ENCODE measurements around the gene CASKIN2. TPM values are rescaled to one million over a fixed set of nuclear protein-coding genes. Genes with fewer than 3 reads are reported as not detected.

Gene CASKIN2
- total RNA-seq, 2 experiments from 2014 or later: 1.0 TPM; not detected in 1

DNA sequence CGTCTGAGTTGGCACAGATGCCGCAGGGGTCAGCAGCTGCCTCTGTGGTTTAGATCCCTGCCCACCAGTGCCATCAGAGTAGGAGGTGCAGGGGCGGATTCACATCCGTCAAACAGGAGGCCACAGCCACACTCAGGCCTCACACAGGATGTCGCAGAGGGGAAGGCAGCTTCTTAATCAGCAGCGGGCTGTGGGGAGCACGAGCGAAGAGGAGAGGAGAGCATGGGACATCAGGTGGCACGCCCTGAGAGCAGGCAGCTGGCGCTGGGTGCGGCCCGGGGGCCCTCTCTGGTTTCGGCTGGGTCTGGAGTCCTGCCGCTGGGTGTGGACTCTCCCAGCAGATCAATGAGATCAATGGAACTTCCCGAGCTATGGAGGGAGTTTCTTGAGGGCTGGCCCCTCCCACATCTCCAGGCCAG, 19.8 kb upstream of the CASKIN2 start:
- H3K36me3 ChIP-seq (ENCODE audit: insufficient read depth, low read length): no peaks in the 10 kb centered on the region
- H3K4me2 ChIP-seq (ENCODE audit: low read length): no peak overlapping the region
- no TSS peak for BruUV-seq (replicated peaks)
- no peaks in the 10 kb centered on the region for H3K9me3 ChIP-seq (ENCODE audit: low read length)
- DNase-seq (ENCODE audit: low spot score): peak; percentile 48
- intact Hi-C loops (cut with micrococcal nuclease; ENCODE audit: unreplicated experiment): no loop called here
- POLR2A ChIA-PET: interaction anchor here (0.6 kb wide), 1 partner anchor 14 kb away, joined by 3 read pairs; no protein-coding TSS in a partner anchor
- H3K27ac ChIP-seq (ENCODE audit: low read depth, low read length, poor library complexity, severe bottlenecking): no peak overlapping the region
- CTCF ChIA-PET (ENCODE audit: unreplicated experiment): interaction anchor here (0.5 kb wide), 2 partner anchors 111 to 265 kb away, joined by 3 read pairs; no protein-coding TSS in a partner anchor
- no peaks in the 10 kb centered on the region for H3K79me2 ChIP-seq (ENCODE audit: insufficient read depth, low read depth, low read length)
- no peak overlapping the region for H2AFZ ChIP-seq (ENCODE audit: low read length)
- TF ChIP-seq, protein P1, sequence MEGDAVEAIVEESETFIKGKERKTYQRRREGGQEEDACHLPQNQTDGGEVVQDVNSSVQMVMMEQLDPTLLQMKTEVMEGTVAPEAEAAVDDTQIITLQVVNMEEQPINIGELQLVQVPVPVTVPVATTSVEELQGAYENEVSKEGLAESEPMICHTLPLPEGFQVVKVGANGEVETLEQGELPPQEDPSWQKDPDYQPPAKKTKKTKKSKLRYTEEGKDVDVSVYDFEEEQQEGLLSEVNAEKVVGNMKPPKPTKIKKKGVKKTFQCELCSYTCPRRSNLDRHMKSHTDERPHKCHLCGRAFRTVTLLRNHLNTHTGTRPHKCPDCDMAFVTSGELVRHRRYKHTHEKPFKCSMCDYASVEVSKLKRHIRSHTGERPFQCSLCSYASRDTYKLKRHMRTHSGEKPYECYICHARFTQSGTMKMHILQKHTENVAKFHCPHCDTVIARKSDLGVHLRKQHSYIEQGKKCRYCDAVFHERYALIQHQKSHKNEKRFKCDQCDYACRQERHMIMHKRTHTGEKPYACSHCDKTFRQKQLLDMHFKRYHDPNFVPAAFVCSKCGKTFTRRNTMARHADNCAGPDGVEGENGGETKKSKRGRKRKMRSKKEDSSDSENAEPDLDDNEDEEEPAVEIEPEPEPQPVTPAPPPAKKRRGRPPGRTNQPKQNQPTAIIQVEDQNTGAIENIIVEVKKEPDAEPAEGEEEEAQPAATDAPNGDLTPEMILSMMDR (conservative IDR thresholded peaks at IDR 0.05; ENCODE audit: low read length): no peak
- no peak for TF ChIP-seq EZH2phosphoT487 (IDR thresholded peaks at IDR 0.05; ENCODE audit: borderline replicate concordance, low read depth, low read length)
- no peaks in the 10 kb centered on the region for H4K20me1 ChIP-seq (ENCODE audit: insufficient read depth, low read length)
- H3K9me2 ChIP-seq (ENCODE audit: insufficient read depth, low read length): no peaks in the 10 kb centered on the region
- peaks cover 9% of the 10 kb centered on the region for H3K4me1 ChIP-seq (ENCODE audit: insufficient read depth, low read length, poor library complexity, severe bottlenecking)
- no peak overlapping the region for H3K4me3 ChIP-seq (ENCODE audit: low read depth, low read length, poor library complexity, severe bottlenecking)

DNA sequence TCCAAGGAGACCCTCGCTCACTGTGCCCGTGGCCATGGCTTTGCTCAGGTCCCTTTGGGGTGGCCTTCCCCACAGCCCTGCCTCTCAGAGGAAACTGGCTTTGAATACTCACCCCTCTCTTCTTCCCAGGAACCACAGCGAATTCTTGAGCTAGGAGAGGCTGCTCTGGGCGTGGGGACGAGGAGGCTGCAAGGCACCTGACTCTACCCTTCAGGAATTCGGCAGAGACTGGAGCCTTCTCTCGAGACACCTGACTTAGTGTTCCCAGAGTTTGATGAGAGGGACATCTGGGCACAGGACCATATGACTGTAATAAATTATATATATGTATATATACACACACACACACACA, 16.4 kb upstream of the CASKIN2 start:
- H3K79me2 ChIP-seq (ENCODE audit: insufficient read depth, low read depth, low read length): no peaks in the 10 kb centered on the region
- H4K20me1 ChIP-seq (ENCODE audit: insufficient read depth, low read length): no peaks in the 10 kb centered on the region
- no peaks in the 10 kb centered on the region for H3K36me3 ChIP-seq (ENCODE audit: insufficient read depth, low read length)
- POLR2A ChIA-PET: interaction anchor here (0.7 to 1.1 kb wide), 2 partner anchors 11 to 66 kb away, joined by 3 read pairs; no protein-coding TSS in a partner anchor
- DNase-seq (ENCODE audit: low spot score): no peak
- no peaks in the 10 kb centered on the region for H3K9me2 ChIP-seq (ENCODE audit: insufficient read depth, low read length)
- no peaks in the 10 kb centered on the region for H3K9me3 ChIP-seq (ENCODE audit: low read length)
- intact Hi-C loops (cut with micrococcal nuclease; ENCODE audit: unreplicated experiment): no loop called here
- BruUV-seq (replicated peaks): no TSS peak
- H3K27ac ChIP-seq (ENCODE audit: low read depth, low read length, poor library complexity, severe bottlenecking): no peak overlapping the region
- peaks cover 9% of the 10 kb centered on the region for H3K4me1 ChIP-seq (ENCODE audit: insufficient read depth, low read length, poor library complexity, severe bottlenecking)
- TF ChIP-seq, protein P1 (conservative IDR thresholded peaks at IDR 0.05; ENCODE audit: low read length): no peak
- TF ChIP-seq EZH2phosphoT487 (IDR thresholded peaks at IDR 0.05; ENCODE audit: borderline replicate concordance, low read depth, low read length): no peak
- CTCF ChIA-PET (ENCODE audit: unreplicated experiment): no interaction called here
- no peak overlapping the region for H3K4me3 ChIP-seq (ENCODE audit: low read depth, low read length, poor library complexity, severe bottlenecking)
- no peak overlapping the region for H3K4me2 ChIP-seq (ENCODE audit: low read length)
- no peak overlapping the region for H2AFZ ChIP-seq (ENCODE audit: low read length)

DNA sequence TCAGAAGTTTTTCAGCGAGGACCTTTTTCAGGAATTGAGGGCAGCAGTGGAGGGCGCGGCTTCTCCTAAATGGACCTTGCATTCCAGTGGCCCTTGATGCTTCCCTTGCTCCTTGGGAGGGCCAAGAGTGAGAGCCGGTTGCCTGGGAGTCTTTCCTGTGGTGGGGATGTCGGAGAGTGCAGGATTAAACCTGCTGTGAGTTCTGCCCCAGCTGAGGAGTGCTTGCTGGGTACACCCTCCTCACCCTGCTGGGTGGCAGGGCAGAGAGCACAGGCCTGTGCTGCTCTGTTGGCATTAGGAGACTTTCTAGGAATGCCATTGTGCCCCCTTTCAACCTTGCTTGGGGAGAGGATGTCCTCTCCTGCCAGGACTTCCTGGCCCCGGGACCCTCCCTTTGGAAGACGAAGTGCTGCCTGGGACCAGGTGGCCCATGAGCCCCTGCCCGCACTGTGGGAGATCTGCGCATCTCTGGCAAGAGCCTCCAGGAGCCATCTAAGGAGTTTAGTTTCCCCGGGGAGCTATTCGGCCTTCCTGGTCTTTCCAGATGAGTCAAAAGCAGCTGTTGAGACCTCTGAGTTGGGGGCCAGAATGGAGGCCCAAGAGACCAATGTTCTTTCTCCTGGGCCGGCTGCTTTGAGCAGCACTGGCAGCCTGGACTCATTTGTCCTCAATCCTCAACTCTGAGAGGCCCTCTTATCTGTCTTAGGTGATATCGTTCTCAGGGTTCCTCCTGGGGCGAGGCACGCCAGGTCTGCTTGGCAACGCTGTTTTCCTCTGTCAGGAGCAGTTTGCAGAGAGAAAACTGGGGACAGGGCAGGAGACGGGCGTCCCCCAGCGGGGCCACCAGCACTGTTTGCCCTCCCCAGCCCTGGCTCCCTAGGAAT, 15.7 kb upstream of the CASKIN2 start:
- no peak for TF ChIP-seq EZH2phosphoT487 (IDR thresholded peaks at IDR 0.05; ENCODE audit: borderline replicate concordance, low read depth, low read length)
- TF ChIP-seq, protein P1 (conservative IDR thresholded peaks at IDR 0.05; ENCODE audit: low read length): no peak
- BruUV-seq (replicated peaks): no TSS peak
- Histone ChIP-seq H4K20me1 (ENCODE audit: insufficient read depth, low read length) (no peaks in the 10 kb centered on the region), H3K27ac (ENCODE audit: low read depth, low read length, poor library complexity, severe bottlenecking) (no peak overlapping the region), H3K4me2 (ENCODE audit: low read length) (no peak overlapping the region), H3K4me1 (ENCODE audit: insufficient read depth, low read length, poor library complexity, severe bottlenecking) (peaks cover 14% of the 10 kb centered on the region), H3K79me2 (ENCODE audit: insufficient read depth, low read depth, low read length) (no peaks in the 10 kb centered on the region), H3K9me3 (ENCODE audit: low read length) (no peaks in the 10 kb centered on the region), H3K4me3 (ENCODE audit: low read depth, low read length, poor library complexity, severe bottlenecking) (no peak overlapping the region), H3K36me3 (ENCODE audit: insufficient read depth, low read length) (no peaks in the 10 kb centered on the region), H2AFZ (ENCODE audit: low read length) (no peak overlapping the region), H3K9me2 (ENCODE audit: insufficient read depth, low read length) (no peaks in the 10 kb centered on the region)
- intact Hi-C loops (cut with micrococcal nuclease; ENCODE audit: unreplicated experiment): no loop called here
- ChIA-PET POLR2A (interaction anchor here (0.9 kb wide), 1 partner anchor 8 kb away, joined by 3 read pairs; no protein-coding TSS in a partner anchor), CTCF (ENCODE audit: unreplicated experiment) (interaction anchor here (0.5 kb wide), 1 partner anchor 15 kb away, joined by 3 read pairs; the partner anchor contains the start of gene TSEN54)
- DNase-seq (ENCODE audit: low spot score): no peak

Measured in OCI-LY7 (cell line).